HCT116 (cell line): ENCODE measurements around the gene RECK.

ENCODE experiments used
- POLR2A ChIP-seq: IDR thresholded peaks from 2 replicates; pipeline ENCODE4 v1.7.0; 2011; ENCODE audit warnings: borderline replicate concordance; ENCODE audit not compliant: insufficient read depth, insufficient read length; ENCODE audit errors: extremely low read depth
- ZFX ChIP-seq: fragments of 450-650 bp; IDR thresholded peaks from 2 replicates; pipeline ENCODE4 v1.6.1; 2017
- TF ChIP-seq, protein P1 (sequence below), 3 experiments: fragments of 200-600 bp in 1 of 3; sonication (generic) in 1 of 3; IDR thresholded peaks in 2 of 3; conservative IDR thresholded peaks in 1 of 3; 2 replicates each; pipeline ENCODE4 v1.5.1; 2012 to 2017; ENCODE audit warnings: low read depth in 2 of 3, low read length in 2 of 3, antibody characterized with exemption in 1 of 3, borderline replicate concordance in 1 of 3, control low read depth in 1 of 3, mild to moderate bottlenecking in 1 of 3, mixed read lengths in 1 of 3, mixed run types in 1 of 3, moderate library complexity in 1 of 3; ENCODE audit not compliant: insufficient read depth in 1 of 3

DNA sequence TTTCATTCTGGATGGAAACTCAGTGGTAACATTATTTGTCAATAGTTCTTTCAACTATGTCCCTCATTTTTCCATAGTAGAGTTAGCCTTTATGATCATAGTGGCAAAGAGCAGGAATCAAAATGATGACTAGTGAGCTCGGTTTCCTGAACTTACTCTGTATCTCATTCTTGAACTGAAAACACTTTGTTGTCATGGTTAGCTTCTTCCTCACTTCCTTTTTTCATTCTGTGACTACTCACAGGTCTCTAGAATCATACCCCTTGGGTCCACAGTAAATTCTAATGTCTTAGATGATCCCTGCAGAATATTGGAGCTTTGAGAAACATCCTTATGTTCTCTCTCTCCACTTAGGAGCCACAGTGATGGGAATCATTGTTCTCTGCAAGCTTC lies 29.4 kb upstream of the RECK start:
- TF ChIP-seq POLR2A (no peak), ZFX (no peak)
- TF ChIP-seq, protein P1, sequence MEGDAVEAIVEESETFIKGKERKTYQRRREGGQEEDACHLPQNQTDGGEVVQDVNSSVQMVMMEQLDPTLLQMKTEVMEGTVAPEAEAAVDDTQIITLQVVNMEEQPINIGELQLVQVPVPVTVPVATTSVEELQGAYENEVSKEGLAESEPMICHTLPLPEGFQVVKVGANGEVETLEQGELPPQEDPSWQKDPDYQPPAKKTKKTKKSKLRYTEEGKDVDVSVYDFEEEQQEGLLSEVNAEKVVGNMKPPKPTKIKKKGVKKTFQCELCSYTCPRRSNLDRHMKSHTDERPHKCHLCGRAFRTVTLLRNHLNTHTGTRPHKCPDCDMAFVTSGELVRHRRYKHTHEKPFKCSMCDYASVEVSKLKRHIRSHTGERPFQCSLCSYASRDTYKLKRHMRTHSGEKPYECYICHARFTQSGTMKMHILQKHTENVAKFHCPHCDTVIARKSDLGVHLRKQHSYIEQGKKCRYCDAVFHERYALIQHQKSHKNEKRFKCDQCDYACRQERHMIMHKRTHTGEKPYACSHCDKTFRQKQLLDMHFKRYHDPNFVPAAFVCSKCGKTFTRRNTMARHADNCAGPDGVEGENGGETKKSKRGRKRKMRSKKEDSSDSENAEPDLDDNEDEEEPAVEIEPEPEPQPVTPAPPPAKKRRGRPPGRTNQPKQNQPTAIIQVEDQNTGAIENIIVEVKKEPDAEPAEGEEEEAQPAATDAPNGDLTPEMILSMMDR (IDR thresholded peaks at IDR 0.05 in 2 of 3, conservative IDR thresholded peaks at IDR 0.05 in 1 of 3; ENCODE audit: borderline replicate concordance in 1 of 3, insufficient read depth in 1 of 3, low read depth in 2 of 3, low read length in 2 of 3), result no peak
